Lung (tissue), 12 donors: ENCODE data around the gene DLGAP4. TPM values are rescaled to one million over a fixed set of nuclear protein-coding genes. Genes with fewer than 3 reads are reported as not detected.

Experiments
- ATAC-seq: fragments of 200-7000 bp; cut with Tn5 transposase; one replicate; pipeline ENCODE4 v1.9.1; 2020; ENCODE audit warnings: moderate number of reproducible peaks; ENCODE audit not compliant: insufficient read depth, low FRiP score
- DNase-seq, 3 donors: peaks; one replicate each; pipeline ENCODE4 v3.0.0-alpha.2; 2013 to 2017
- H3K27ac ChIP-seq, 2 donors: one replicate each; pipeline ENCODE4 v1.5.1; 2013; ENCODE audit warnings: mild to moderate bottlenecking in 2 of 2, moderate library complexity in 2 of 2, control low read depth in 1 of 2, inconsistent platforms in 1 of 2, low read depth in 1 of 2, low read length in 1 of 2
- H3K27me3 ChIP-seq, 3 donors: one replicate each; pipeline ENCODE4 v1.5.1; 2013; ENCODE audit warnings: low read length in 2 of 3; ENCODE audit not compliant: control insufficient read depth in 3 of 3, insufficient read depth in 3 of 3
- H3K36me3 ChIP-seq, 4 donors: one replicate each; pipeline ENCODE4 v1.5.1; 2013; ENCODE audit warnings: low read length in 4 of 4, mild to moderate bottlenecking in 1 of 4, moderate library complexity in 1 of 4; ENCODE audit not compliant: control insufficient read depth in 4 of 4, insufficient read depth in 4 of 4
- H3K4me1 ChIP-seq, 5 donors: one replicate each; pipeline ENCODE4 v1.5.1; 2013; ENCODE audit warnings: low read length in 5 of 5, mild to moderate bottlenecking in 2 of 5, moderate library complexity in 1 of 5; ENCODE audit not compliant: control insufficient read depth in 5 of 5, insufficient read depth in 5 of 5
- H3K4me3 ChIP-seq: one replicate; pipeline ENCODE4 v1.5.1; 2013; ENCODE audit warnings: mild to moderate bottlenecking, control low read depth, moderate library complexity
- H3K9ac ChIP-seq, 2 donors: one replicate each; pipeline ENCODE4 v1.5.1; 2013; ENCODE audit warnings: low read length in 2 of 2, control low read depth in 1 of 2; ENCODE audit not compliant: insufficient read depth in 1 of 2
- H3K9me3 ChIP-seq, 4 donors: one replicate each; pipeline ENCODE4 v1.5.1; 2013; ENCODE audit warnings: low read length in 3 of 4, mild to moderate bottlenecking in 1 of 4, moderate library complexity in 1 of 4; ENCODE audit not compliant: control insufficient read depth in 4 of 4, insufficient read depth in 3 of 4
- CTCF ChIP-seq: IDR thresholded peaks from 2 replicates; pipeline ENCODE4 v1.5.1; 2012; ENCODE audit warnings: mild to moderate bottlenecking; ENCODE audit errors: control extremely low read depth, extremely low read depth
- WGBS, 2 donors: extraction: QIAGEN DNeasy Blood & Tissue Kit; methylation state at CpG; one replicate each; pipeline ENCODE4 v1.1.7; 2013; 5-methylcytosine and 5-hydroxymethylcytosine counted together
- polyA plus RNA-seq, 2 donors: library from polyadenylated mRNA; stranded (reverse); fragments of 200-250 nt; gene quantifications; one replicate each; pipeline ENCODE4 v1.2.1, GENCODE V29; 2013
- total RNA-seq, 2 donors: library from RNA; depleted of rRNA in 1 of 2; stranded (reverse); fragments of >200 nt in 1 of 2; gene quantifications; one replicate each; pipeline ENCODE4 v1.2.1, GENCODE V29; 2014 to 2021
- donor health status: control.
- donor health status: control.
- donor health status: Bipolar disorder and iron deficiency.
- donor health status: healthy.
- donor health status: DM: yes; HTN: yes; CAD: no.

Gene DLGAP4
- total and polyA plus RNA-seq, 4 donors, result 34.6 to 67.6 (median 35.8) TPM

GRCh38 chr20:36333841-36334240 is 27.7 kb downstream of the DLGAP4 start:
- DNase-seq, result no peak
- WGBS, 2 donors, result 81 to 84% methylated on average over 5 of the region's 5 CpGs

GRCh38 chr20:36334281-36335205 is 28.4 kb downstream of the DLGAP4 start:
- H3K36me3 ChIP-seq, result no peaks in the 10 kb centered on the region
- no peak overlapping the region for H3K4me3 ChIP-seq
- H3K9ac ChIP-seq, result no peak overlapping the region
- H3K27ac ChIP-seq, result no peak overlapping the region
- H3K4me1 ChIP-seq, result no peaks in the 10 kb centered on the region
- ATAC-seq (no peak), DNase-seq (no peak)
- 58 to 72% methylated on average over 20 of the region's 20 CpGs for WGBS, 2 donors
- H3K27me3 ChIP-seq, result peaks cover 0 to 22% (median 5%) of the 10 kb centered on the region in 3 donors
- no peak for TF ChIP-seq CTCF
- H3K9me3 ChIP-seq, result peaks cover 0 to 4% (median 0%) of the 10 kb centered on the region in 4 donors

More at GRCh38 chr20:36333841-36334240, 27.7 kb downstream of the DLGAP4 start:
- TF ChIP-seq CTCF, result no peak
- Histone ChIP-seq H3K9ac (no peak overlapping the region), H3K4me1 (no peaks in the 10 kb centered on the region), H3K4me3 (no peak overlapping the region), H3K36me3 (no peaks in the 10 kb centered on the region), H3K9me3 (peaks cover 0 to 4% (median 0%) of the 10 kb centered on the region in 4 donors), H3K27ac (no peak overlapping the region), H3K27me3 (peaks cover 0 to 22% (median 5%) of the 10 kb centered on the region in 3 donors)
- no peak for ATAC-seq

- H3K9me3 ChIP-seq, result peaks cover 0 to 4% (median 0%) of the 10 kb centered on the region in 4 donors
- no peak overlapping the region for H3K27ac ChIP-seq
- H3K9ac ChIP-seq, result no peak overlapping the region
- 83 to 85% methylated on average over 12 of the region's 12 CpGs for WGBS, 2 donors
- H3K4me3 ChIP-seq, result no peak overlapping the region
- H3K4me1 ChIP-seq, result no peaks in the 10 kb centered on the region
- peaks cover 0 to 22% (median 5%) of the 10 kb centered on the region in 3 donors for H3K27me3 ChIP-seq
- TF ChIP-seq CTCF, result no peak
- ATAC-seq (no peak), DNase-seq (no peak)
- H3K36me3 ChIP-seq, result no peaks in the 10 kb centered on the region
These were observed 29.2 kb downstream of the DLGAP4 start for GRCh38 chr20:36335206-36335870.
